DMS53 treated with DMSO at 0.1 percent for 48 hours (cell line): ENCODE measurements around the gene ASF1B.
A peak's percentile ranks its signal among the peaks of the same experiment; 100 is the strongest.
"Not testable (repeated sequence)": the region's sequence is repeated elsewhere in the genome, so short reads cannot be mapped to it uniquely, and the experiment has no call there.

Experiments used
- DNase-seq: peaks from one replicate; lab custom pipeline; 2025; ENCODE audit not compliant: unreplicated experiment; lab: John Stamatoyannopoulos, UW

Gene ASF1B

GRCh38 chr19:14136509-14137281, at the start of gene ASF1B:
ASF1B (minus strand) TSS chr19:14136589; CDS start chr19:14136456, 133 bp downstream.
- peak; percentile 98 for DNase-seq

GRCh38 chr19:14185691-14186090, 49.3 kb upstream of the ASF1B start:
- not testable (repeated sequence) for DNase-seq

GRCh38 chr19:14185158-14185557, 48.8 kb upstream of the ASF1B start:
- no peak for DNase-seq

- DNase-seq = no peak
Observed at GRCh38 chr19:14183741-14184350, 47.5 kb upstream of the ASF1B start.

- no peak for DNase-seq
Observed at GRCh38 chr19:14182476-14182875, 46.1 kb upstream of the ASF1B start.

- no peak for DNase-seq
Observed at GRCh38 chr19:14181906-14182305, 45.5 kb upstream of the ASF1B start.

GRCh38 chr19:14181199-14181598, 44.8 kb upstream of the ASF1B start:
- not testable (repeated sequence) for DNase-seq

GRCh38 chr19:14177496-14178074, 41.2 kb upstream of the ASF1B start:
- no peak for DNase-seq

GRCh38 chr19:14175351-14175792, 39.0 kb upstream of the ASF1B start:
- DNase-seq = no peak

- no peak for DNase-seq
Observed at GRCh38 chr19:14174883-14175282, 38.5 kb upstream of the ASF1B start.

- no peak for DNase-seq
Observed at GRCh38 chr19:14168993-14169392, 32.6 kb upstream of the ASF1B start.

GRCh38 chr19:14168259-14168972, 32.0 kb upstream of the ASF1B start:
- no peak for DNase-seq

GRCh38 chr19:14167576-14168138, 31.3 kb upstream of the ASF1B start:
- no peak for DNase-seq

GRCh38 chr19:14166999-14167575, 30.7 kb upstream of the ASF1B start:
- no peak for DNase-seq

GRCh38 chr19:14165990-14166830, 29.8 kb upstream of the ASF1B start:
- DNase-seq = no peak

GRCh38 chr19:14164724-14165493, 28.5 kb upstream of the ASF1B start:
- DNase-seq = no peak

GRCh38 chr19:14164082-14164481, 27.7 kb upstream of the ASF1B start:
- no peak for DNase-seq

- no peak for DNase-seq
Observed at GRCh38 chr19:14162871-14163297, 26.5 kb upstream of the ASF1B start.

- no peak for DNase-seq
Observed at GRCh38 chr19:14161305-14161704, 24.9 kb upstream of the ASF1B start.
